GM12874 (cell line): ENCODE data around the gene FAM200B.

Experiments used
- CTCF ChIP-seq: IDR thresholded peaks from 2 replicates; pipeline ENCODE4 v1.5.1; 2011; ENCODE audit warnings: low read depth, mild to moderate bottlenecking, control low read depth, low read length, moderate library complexity; ENCODE audit not compliant: insufficient read depth

The FAM200B gene

GRCh38 chr4:15691346-15692135 is 9.9 kb downstream of the FAM200B start:
- no peak for TF ChIP-seq CTCF

GRCh38 chr4:15692602-15693001 is 11.0 kb downstream of the FAM200B start:
- no peak for TF ChIP-seq CTCF

- TF ChIP-seq CTCF, result no peak
Measured at GRCh38 chr4:15694431-15694830, 12.8 kb downstream of the FAM200B start.

GRCh38 chr4:15695240-15695699 is 13.6 kb downstream of the FAM200B start:
- TF ChIP-seq CTCF, result no peak

- no peak for TF ChIP-seq CTCF
Measured at GRCh38 chr4:15695729-15696128, 14.1 kb downstream of the FAM200B start.

- TF ChIP-seq CTCF, result no peak
Measured at GRCh38 chr4:15696866-15697265, 15.2 kb downstream of the FAM200B start.

- no peak for TF ChIP-seq CTCF
Measured at GRCh38 chr4:15702941-15703403, 21.3 kb downstream of the FAM200B start, which contains the start of gene BST1. Gene BST1 (plus strand): TSS chr4:15703065. CDS start chr4:15703145, 80 bp downstream.
